ENCODE measurements around the gene NUP85. TPM values are rescaled to one million over a fixed set of nuclear protein-coding genes. Genes with fewer than 3 reads are reported as not detected.

The NUP85 gene
- total and polyA plus RNA-seq, 2 of the 4 experiments (the other 2 are of a cell fraction), result 29.4 to 54.4 TPM

Other genes starting within 250 kb of the NUP85 start
- gene HID1, start 232.9 kb upstream of the NUP85 start, total RNA-seq (2012; rRNA removed), result 0.18 and 0.56 TPM in 2 replicates
- 1.7 and 2.7 TPM in 2 replicates for gene HID1, start 232.9 kb upstream of the NUP85 start, polyA plus RNA-seq (2012; rRNA removed)
- gene CDR2L, start 218.0 kb upstream of the NUP85 start, total RNA-seq (2012; rRNA removed), result 5.6 and 5.7 TPM in 2 replicates
- gene CDR2L, start 218.0 kb upstream of the NUP85 start, polyA plus RNA-seq (2012; rRNA removed), result 18.9 and 23.2 TPM in 2 replicates
- gene MRPL58, start 193.0 kb upstream of the NUP85 start, total RNA-seq (2012; rRNA removed), result 42.5 and 53.9 TPM in 2 replicates
- gene MRPL58, start 193.0 kb upstream of the NUP85 start, polyA plus RNA-seq (2012; rRNA removed), result 49.0 and 53.0 TPM in 2 replicates
- gene ATP5PD, start 158.7 kb upstream of the NUP85 start, total RNA-seq (2012; rRNA removed), result 365 and 373 TPM in 2 replicates
- gene ATP5PD, start 158.7 kb upstream of the NUP85 start, polyA plus RNA-seq (2012; rRNA removed), result 331 and 425 TPM in 2 replicates
- gene KCTD2, start 158.5 kb upstream of the NUP85 start, total RNA-seq (2012; rRNA removed), result 9.1 and 9.4 TPM in 2 replicates
- gene KCTD2, start 158.5 kb upstream of the NUP85 start, polyA plus RNA-seq (2012; rRNA removed), result 18.3 and 18.4 TPM in 2 replicates
- 1.1 and 1.8 TPM in 2 replicates for gene SLC16A5, start 117.7 kb upstream of the NUP85 start, total RNA-seq (2012; rRNA removed)
- gene SLC16A5, start 117.7 kb upstream of the NUP85 start, polyA plus RNA-seq (2012; rRNA removed), result 5.9 and 7.1 TPM in 2 replicates
- 1.7 and 1.8 TPM in 2 replicates for gene ARMC7, start 95.7 kb upstream of the NUP85 start, total RNA-seq (2012; rRNA removed)
- 6.9 and 7.3 TPM in 2 replicates for gene ARMC7, start 95.7 kb upstream of the NUP85 start, polyA plus RNA-seq (2012; rRNA removed)
- gene NT5C, start 73.9 kb upstream of the NUP85 start, total RNA-seq (2012; rRNA removed), result 23.1 and 24.0 TPM in 2 replicates
- gene NT5C, start 73.9 kb upstream of the NUP85 start, polyA plus RNA-seq (2012; rRNA removed), result 44.6 and 62.1 TPM in 2 replicates
- 118 and 127 TPM in 2 replicates for gene JPT1, start 51.2 kb upstream of the NUP85 start, total RNA-seq (2012; rRNA removed)
- 236 and 272 TPM in 2 replicates for gene JPT1, start 51.2 kb upstream of the NUP85 start, polyA plus RNA-seq (2012; rRNA removed)
- gene SUMO2, start 22.7 kb upstream of the NUP85 start, total RNA-seq (2012; rRNA removed), result 71.3 and 133 TPM in 2 replicates
- 75.5 and 83.7 TPM in 2 replicates for gene SUMO2, start 22.7 kb upstream of the NUP85 start, polyA plus RNA-seq (2012; rRNA removed)
- gene GGA3, start 55.9 kb downstream of the NUP85 start, total RNA-seq (2012; rRNA removed), result 12.8 and 15.1 TPM in 2 replicates
- gene GGA3, start 55.9 kb downstream of the NUP85 start, polyA plus RNA-seq (2012; rRNA removed), result 35.2 and 37.7 TPM in 2 replicates
- 55.9 and 62.5 TPM in 2 replicates for gene MRPS7, start 56.2 kb downstream of the NUP85 start, total RNA-seq (2012; rRNA removed)
- 60.5 and 70.3 TPM in 2 replicates for gene MRPS7, start 56.2 kb downstream of the NUP85 start, polyA plus RNA-seq (2012; rRNA removed)
- gene MIF4GD, start 65.6 kb downstream of the NUP85 start, total RNA-seq (2012; rRNA removed), result 3.3 and 4.1 TPM in 2 replicates
- 6.9 and 7.7 TPM in 2 replicates for gene MIF4GD, start 65.6 kb downstream of the NUP85 start, polyA plus RNA-seq (2012; rRNA removed)
- 8.3 and 9.1 TPM in 2 replicates for gene SLC25A19, start 83.8 kb downstream of the NUP85 start, total RNA-seq (2012; rRNA removed)
- 9.2 and 10.1 TPM in 2 replicates for gene SLC25A19, start 83.8 kb downstream of the NUP85 start, polyA plus RNA-seq (2012; rRNA removed)
- gene GRB2, start 200.0 kb downstream of the NUP85 start, total RNA-seq (2012; rRNA removed), result 45.0 and 49.3 TPM in 2 replicates
- gene GRB2, start 200.0 kb downstream of the NUP85 start, polyA plus RNA-seq (2012; rRNA removed), result 56.9 and 62.1 TPM in 2 replicates